ENCODE results near the gene MBP.

DNA sequence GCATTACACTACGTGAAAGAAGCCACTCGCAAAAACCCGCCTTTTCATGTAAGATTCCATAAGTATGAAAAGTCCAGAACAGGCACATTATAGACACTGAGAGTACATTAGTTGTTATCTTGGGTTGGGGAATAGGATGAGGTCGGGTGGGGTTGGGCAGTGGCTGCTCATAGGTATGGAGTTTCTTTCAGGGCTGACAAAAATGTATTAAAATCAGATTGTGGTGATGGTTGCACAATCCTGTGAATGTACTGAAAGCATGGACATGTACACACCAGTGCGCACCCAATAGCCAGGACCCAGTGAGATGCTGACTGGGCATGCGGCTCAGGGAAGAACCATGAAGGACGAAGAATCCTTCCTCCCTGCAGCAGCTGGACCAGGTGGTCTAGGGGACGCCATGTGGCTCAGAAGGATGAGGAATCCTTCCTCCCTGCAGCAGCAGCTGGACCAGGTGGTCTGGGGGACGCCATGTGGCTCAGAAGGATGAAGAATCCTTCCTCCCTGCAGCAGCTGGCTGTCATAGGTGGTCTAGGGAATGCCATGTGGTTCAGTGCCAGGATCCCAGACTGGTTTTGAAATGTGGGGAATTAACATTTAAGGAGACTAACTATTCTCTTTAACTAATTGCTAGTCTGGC lies 50.1 kb downstream of the MBP start:
- no peak for TF ChIP-seq MYC (IDR thresholded peaks at IDR 0.05; ENCODE audit: low read depth, low read length)
- TF ChIP-seq POLR2A (IDR thresholded peaks at IDR 0.05; ENCODE audit: extremely low read depth, insufficient read length): no peak
- TF ChIP-seq, protein P1, sequence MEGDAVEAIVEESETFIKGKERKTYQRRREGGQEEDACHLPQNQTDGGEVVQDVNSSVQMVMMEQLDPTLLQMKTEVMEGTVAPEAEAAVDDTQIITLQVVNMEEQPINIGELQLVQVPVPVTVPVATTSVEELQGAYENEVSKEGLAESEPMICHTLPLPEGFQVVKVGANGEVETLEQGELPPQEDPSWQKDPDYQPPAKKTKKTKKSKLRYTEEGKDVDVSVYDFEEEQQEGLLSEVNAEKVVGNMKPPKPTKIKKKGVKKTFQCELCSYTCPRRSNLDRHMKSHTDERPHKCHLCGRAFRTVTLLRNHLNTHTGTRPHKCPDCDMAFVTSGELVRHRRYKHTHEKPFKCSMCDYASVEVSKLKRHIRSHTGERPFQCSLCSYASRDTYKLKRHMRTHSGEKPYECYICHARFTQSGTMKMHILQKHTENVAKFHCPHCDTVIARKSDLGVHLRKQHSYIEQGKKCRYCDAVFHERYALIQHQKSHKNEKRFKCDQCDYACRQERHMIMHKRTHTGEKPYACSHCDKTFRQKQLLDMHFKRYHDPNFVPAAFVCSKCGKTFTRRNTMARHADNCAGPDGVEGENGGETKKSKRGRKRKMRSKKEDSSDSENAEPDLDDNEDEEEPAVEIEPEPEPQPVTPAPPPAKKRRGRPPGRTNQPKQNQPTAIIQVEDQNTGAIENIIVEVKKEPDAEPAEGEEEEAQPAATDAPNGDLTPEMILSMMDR (IDR thresholded peaks at IDR 0.05; ENCODE audit: low read depth, low read length): no peak
